Upper lobe of left lung (tissue), 4 donors: ENCODE measurements around the gene CCDC82.

Source experiments
- EP300 ChIP-seq, 4 donors: sonication (generic); formaldehyde crosslinking; IDR thresholded peaks; one replicate each; pipeline ENCODE4 v1.5.1; 2017; ENCODE audit warnings: antibody characterized with exemption in 4 of 4, control low read depth in 2 of 4
- POLR2A ChIP-seq, 4 donors: fragments of 450-650 bp; IDR thresholded peaks; one replicate each; pipeline ENCODE4 v1.5.1; 2016 to 2017; ENCODE audit warnings: antibody characterized with exemption in 4 of 4, mild to moderate bottlenecking in 2 of 4
- TF ChIP-seq, protein P1 (sequence below), 6 experiments: fragments of 450-650 bp in 4 of 6; fragments of 200-600 bp in 2 of 6; sonication (generic) in 2 of 6; IDR thresholded peaks; one replicate each; pipeline ENCODE4 v1.5.1; 2016 to 2019; ENCODE audit warnings: antibody characterized with exemption in 6 of 6

DNA sequence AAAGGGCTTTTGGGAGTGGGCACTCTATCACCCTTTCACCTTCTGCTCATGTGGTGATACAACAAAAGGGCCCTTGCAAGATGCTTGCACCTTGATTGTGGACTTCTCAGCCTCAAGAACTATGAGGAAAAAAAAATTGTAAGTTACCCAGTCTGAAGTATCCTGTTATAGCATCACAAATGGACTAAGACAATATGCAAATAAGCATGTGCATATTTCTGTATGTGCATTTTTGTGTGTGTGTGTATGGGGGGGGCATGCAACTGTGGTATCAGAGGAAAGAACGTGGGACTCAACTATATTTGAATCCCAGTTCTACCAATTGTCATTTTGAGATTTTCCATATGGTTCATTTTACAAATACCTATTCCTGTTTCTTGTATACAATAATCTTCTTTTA, 11.0 kb upstream of the CCDC82 start:
- TF ChIP-seq POLR2A (IDR thresholded peaks at IDR 0.05) = no peak
- TF ChIP-seq, protein P1, sequence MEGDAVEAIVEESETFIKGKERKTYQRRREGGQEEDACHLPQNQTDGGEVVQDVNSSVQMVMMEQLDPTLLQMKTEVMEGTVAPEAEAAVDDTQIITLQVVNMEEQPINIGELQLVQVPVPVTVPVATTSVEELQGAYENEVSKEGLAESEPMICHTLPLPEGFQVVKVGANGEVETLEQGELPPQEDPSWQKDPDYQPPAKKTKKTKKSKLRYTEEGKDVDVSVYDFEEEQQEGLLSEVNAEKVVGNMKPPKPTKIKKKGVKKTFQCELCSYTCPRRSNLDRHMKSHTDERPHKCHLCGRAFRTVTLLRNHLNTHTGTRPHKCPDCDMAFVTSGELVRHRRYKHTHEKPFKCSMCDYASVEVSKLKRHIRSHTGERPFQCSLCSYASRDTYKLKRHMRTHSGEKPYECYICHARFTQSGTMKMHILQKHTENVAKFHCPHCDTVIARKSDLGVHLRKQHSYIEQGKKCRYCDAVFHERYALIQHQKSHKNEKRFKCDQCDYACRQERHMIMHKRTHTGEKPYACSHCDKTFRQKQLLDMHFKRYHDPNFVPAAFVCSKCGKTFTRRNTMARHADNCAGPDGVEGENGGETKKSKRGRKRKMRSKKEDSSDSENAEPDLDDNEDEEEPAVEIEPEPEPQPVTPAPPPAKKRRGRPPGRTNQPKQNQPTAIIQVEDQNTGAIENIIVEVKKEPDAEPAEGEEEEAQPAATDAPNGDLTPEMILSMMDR (IDR thresholded peaks at IDR 0.05) = no peak
- TF ChIP-seq EP300 (IDR thresholded peaks at IDR 0.05) = no peak
